ENCODE results near the gene MRPL41. TPM values are rescaled to one million over a fixed set of nuclear protein-coding genes. Genes with fewer than 3 reads are reported as not detected.
A peak's percentile ranks its signal among the peaks of the same experiment; 100 is the strongest.
"Not testable (repeated sequence)": the region's sequence is repeated elsewhere in the genome, so short reads cannot be mapped to it uniquely, and the experiment has no call there.

Gene MRPL41
- total RNA-seq, 1 donor from 2014 or later: 72.4 TPM

DNA sequence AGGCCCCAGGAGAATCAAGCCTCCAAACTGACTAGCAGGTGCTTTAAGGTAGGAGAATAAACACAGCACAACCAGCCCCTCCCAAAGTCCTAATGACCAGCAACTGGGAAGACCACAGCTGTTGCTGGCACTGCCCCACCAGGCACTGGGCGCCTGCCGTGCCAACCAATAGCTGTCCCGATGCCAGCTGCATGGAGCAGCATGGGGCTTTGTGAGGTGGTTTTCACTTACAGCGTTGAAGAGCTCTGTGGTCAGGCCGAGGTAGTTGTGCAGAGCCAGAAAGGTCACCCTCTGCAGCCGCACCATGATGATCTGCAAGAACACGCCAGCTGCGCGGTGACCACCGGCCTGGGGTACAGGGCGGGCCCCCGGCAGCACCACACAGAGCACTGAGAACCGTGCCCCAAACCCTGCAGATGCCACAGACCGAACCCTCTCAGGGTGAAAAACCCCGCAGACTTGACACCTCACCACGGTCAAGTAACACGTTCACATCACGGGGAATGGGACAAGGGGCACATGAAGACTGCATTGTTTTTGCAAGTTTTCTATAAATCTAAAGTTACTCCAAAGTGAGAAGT is 30.2 kb upstream of the MRPL41 start:
- no peak for DNase-seq (ENCODE audit: low read depth in 2 of 2)

GRCh38 chr9:137522746-137523455 is 28.8 kb upstream of the MRPL41 start:
- no peak for DNase-seq (ENCODE audit: low read depth in 2 of 2)

DNA sequence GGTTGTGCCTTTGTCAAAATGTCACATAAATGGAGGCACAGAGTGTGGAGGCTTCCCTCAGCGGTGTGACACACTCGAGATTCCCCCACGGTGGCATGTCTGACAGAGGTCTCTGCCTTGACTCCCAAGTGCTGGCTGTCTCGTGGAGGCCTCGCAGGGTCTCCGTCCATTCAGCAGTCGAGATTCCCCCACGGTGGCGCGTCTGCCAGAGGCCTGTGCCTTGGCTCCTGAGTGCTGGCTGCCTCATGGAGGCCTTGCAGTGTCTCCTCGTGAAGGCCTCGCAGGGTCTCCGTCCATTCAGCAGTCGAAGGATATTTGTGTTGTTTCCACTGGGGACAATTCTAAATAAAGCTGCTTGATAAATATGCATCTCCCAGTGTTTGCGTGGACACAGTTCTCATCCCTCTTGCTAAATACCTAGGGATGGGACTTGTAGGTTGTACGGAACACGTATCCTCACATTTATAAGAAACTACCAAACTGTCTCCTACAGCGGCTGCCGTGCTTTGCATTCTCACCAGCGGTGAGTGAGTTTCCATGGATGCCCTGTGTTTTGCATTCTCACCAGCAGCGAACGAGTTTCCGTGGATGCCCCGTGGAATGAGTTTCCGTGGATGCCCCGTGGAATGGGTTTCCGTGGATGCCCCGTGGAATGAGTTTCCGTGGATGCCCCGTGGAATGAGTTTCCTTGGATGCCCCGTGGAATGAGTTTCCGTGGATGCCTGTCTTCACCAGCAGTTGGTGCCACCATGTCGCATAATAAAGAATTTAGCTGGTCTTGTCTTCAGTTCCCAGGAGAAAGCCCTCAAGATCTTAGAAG is 27.3 kb upstream of the MRPL41 start:
- no peak for DNase-seq (ENCODE audit: low read depth in 2 of 2)

DNA sequence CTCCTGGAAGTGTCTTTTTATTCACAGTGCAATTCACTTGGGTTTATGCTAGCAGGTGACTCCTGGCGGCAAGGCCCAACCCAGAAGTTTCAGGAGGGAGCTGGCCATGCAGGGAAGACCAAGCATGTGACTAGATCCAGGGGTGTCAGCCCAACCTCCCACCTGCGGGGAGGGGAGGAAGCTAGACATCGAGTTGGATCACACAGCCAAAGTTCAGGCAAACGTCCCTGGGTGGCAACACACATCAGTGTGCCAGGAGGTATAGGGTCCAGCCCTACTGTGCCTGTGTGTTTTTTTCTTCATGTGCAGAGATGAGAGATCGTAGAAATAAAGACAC is 26.7 kb upstream of the MRPL41 start:
- no peak for DNase-seq (ENCODE audit: low read depth in 2 of 2)

DNA sequence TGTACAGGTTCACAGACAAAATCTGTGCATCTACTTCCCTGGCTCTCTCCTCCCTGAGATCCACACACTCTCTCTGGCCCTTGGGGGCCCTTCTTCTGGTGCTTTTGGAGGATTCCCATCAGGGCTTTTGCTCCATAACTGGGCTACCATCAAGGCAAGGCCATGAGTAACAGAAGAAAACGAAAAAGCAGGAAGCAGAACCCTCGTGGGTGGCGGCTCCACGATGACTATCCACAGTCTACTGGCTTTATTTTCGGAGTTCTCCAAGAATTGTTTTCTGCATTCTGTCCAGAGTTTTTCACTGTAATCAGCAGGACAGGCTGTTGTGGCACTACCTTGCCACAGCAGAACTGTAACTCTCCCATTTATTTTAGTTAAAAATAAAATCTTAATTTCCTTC is 21.3 kb upstream of the MRPL41 start:
- no peak for DNase-seq (ENCODE audit: low read depth in 2 of 2)

GRCh38 chr9:137531099-137531765 is 20.4 kb upstream of the MRPL41 start:
- DNase-seq (ENCODE audit: low read depth in 2 of 2): no peak

DNA sequence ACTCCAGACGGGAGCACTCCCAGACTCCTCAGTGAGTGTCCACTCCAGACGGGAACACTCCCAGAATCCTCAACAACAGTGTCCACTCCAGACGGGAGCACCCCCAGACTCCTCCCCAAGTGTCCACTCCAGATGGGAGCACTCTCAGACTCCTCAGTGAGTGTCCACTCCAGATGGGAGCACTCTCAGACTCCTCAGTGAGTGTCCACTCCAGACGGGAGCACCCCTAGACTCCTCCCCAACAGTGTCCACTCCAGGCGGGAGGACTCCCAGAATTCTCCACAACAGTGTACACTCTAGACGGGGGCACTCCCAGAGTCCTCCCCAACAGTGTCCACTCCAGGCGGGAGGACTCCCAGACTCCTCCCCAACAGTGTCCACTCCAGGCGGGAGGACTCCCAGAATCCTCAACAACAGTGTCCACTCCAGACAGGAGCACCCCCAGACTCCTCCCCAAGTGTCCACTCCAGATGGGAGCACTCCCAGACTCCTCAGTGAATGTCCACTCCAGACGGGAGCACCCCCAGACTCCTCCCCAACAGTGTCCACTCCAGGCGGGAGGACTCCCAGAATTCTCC is 18.7 kb upstream of the MRPL41 start:
- DNase-seq (ENCODE audit: low read depth in 2 of 2): not testable (repeated sequence)

DNA sequence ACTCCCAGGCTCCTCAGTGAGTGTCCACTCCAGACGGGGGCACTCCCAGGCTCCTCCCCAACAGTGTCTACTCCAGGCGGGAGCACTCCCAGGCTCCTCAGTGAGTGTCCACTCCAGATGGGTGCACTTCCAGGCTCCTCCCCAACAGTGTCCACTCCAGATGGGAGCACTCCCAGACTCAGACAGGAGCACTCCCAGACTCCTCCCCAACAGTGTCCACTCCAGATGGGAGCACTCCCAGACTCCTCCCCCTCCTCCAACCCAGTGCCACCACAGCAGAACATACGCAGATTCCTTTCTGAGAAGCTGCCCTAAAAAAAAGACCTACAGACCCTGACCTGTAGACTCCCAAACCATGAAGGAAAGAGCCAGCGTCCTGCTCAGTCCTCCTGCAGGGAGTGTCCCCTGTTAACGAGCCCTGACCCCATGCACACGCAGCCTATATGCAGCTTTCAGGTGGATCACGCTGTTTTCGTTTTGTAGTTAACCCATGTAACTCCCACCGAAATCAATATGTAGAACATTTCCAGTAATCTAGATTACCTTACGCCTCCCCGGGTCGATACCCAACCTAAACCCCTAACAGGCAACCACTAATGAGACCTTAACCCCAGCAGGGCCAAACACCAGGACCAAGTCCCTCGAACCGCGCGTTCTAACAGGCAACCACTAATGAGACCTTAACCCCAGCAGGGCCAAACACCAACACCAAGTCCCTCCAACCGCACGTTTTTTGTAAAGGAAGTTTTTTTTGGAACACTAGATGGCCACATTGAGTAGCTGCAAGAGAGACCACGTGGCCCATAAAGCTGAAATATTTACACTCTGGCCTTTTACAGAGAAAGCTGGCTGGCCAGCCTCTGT is 17.2 kb upstream of the MRPL41 start:
- DNase-seq (ENCODE audit: low read depth in 2 of 2): peak; percentile 65 to 82

- DNase-seq (ENCODE audit: low read depth in 2 of 2): no peak
Observed at GRCh38 chr9:137535120-137535428, 16.6 kb upstream of the MRPL41 start.

- not testable (repeated sequence) for DNase-seq (ENCODE audit: low read depth in 2 of 2)
Observed at GRCh38 chr9:137536594-137537131, 15.0 kb upstream of the MRPL41 start.

- DNase-seq (ENCODE audit: low read depth in 2 of 2): no peak
Observed at GRCh38 chr9:137538058-137538457, 13.6 kb upstream of the MRPL41 start.

DNA sequence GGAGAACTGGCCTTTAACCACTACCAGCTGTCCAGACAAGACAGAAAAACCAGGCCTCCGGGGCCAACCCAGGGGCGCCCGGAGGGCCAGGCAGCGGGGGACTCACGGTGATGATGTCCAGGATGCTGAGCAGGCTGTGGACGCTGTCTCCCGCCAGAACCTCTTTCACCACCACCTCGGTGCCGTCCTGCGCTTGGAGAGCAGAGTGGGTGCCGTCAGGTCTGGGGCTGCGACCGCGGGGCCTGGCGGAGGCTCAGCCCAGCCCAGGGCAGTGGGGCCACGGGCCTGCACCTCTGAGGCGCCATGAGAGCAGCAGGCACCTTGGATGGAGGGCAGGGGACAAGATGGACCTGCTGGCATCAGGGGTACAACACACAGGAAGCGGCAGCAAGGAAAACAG is 11.1 kb upstream of the MRPL41 start:
- no peak for DNase-seq (ENCODE audit: low read depth in 2 of 2)

DNA sequence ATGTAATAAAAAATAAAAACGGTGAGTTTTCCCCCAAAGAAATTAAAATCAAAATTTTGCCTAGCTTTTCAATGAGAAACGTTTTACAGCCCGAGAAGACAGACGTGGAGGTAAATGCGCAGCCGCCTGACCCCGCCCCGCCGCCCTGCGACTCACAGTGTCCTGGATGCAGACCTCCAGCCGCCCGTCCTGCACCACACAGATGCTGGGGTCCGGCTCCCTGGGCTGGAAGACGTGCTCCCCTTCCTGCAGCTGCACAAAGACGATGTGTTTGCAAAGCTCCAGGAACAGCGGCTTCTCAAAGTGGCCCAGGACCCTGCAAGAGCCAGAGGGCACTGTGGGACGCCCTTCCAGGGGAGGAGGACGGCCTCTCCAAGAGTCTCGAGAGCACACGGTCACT is 9.2 kb upstream of the MRPL41 start:
- DNase-seq (ENCODE audit: low read depth in 2 of 2): no peak

- no peak for DNase-seq (ENCODE audit: low read depth in 2 of 2)
Observed at GRCh38 chr9:137543237-137543963, 8.3 kb upstream of the MRPL41 start.

GRCh38 chr9:137544176-137544760 is 7.4 kb upstream of the MRPL41 start:
- no peak for DNase-seq (ENCODE audit: low read depth in 2 of 2)

DNA sequence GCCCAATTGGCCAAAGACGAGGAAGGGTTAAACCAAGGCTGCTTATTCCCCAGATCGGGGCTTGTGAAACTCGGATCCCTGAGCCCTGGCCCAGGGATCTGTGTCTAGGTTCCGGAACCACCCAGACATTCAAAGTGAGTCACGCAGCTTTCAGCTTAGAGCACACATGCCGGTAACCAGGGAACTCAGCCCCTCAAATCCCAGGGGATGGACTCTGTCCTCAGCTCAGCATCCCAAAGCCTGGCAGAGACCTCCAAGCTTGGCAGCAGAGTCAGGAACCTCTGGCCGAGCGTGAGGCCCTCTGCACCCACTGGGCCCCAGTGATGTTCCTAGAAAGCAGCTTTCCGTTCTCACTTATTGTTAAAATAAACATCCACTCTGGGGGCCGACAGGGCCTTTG is 6.6 kb upstream of the MRPL41 start:
- peak in 1 of 2 donors; percentile 42 for DNase-seq (ENCODE audit: low read depth in 2 of 2)

DNA sequence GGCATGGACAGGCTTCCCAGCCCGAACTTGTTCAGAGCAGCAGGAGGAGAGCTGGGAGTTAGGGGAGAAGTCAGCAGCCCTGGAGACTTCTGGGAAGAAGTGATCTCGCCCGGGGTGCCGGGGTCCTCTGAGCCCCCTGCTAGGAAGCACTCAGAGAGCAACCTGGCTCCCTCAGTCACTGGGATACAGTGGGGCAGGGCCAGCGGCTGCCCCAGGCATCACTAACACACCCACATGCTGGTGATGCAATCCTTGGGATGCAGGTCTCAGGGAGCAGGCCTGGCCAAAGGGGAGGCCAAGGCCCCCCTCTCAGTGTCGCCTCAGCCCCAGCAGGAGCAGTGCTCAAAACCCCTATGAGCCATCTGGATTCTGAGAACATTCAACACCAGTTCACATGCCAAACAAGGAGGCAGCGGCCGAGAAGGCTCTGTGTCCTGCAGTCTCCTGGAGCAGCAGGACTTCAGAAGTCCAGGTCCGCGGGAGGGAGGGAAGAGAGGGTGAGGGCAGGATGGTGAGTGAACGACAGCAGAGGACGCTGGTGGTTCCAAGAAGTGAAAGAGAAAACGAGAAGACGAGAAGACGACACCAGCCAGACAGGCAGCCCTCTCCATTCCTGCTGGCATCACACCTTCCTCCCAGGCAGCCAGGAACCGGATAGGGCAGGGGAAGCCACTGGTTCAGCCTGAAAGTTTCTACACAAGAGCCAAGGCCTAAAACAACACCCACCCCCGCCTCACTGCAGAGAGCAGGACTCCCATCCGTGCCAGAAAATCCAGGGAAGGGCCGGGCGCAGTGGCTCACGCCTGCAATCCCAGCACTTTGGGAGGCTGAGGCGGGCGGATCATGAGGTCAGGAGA is 3.8 kb upstream of the MRPL41 start:
- DNase-seq (ENCODE audit: low read depth in 2 of 2): no peak

DNA sequence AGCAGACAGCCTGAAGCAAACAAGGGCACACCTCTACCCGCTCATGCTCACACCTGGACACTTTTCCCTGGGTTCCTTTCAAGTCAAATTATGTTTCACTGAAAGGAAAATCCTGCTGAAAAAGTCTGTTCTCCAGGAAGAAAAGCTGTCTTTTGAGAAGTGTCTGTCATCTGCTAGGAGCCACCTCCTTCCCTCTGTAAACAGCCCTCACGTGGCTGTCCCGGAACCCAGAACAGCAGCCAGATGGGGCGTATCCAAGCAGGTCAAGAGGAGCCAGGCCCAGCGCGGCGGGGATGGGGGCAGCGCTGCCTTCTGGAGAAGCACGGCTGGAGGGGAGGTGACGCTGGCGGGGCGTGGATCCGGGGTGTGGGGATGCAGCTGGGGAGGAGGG is 1.5 kb upstream of the MRPL41 start, which contains the start of gene PNPLA7:
TSS of gene PNPLA7 (minus strand) at position 172 of the 391 bp plus-strand sequence. CDS start 205 bp downstream, outside the sequence.
- peak; percentile 63 to 73 for DNase-seq (ENCODE audit: low read depth in 2 of 2)

- not testable (repeated sequence) for DNase-seq (ENCODE audit: low read depth in 2 of 2)
Observed at GRCh38 chr9:137550958-137551263, 768 bp upstream of the MRPL41 start.

All from lung microvascular endothelial cell (primary cell).